DOHH2 (cell line): ENCODE measurements around the gene ZNRF1.
"Not testable (repeated sequence)": the region's sequence is repeated elsewhere in the genome, so short reads cannot be mapped to it uniquely, and the experiment has no call there.

Experiments
- EZH2phosphoT487 ChIP-seq: fragments of 200-600 bp; sonication (generic); IDR thresholded peaks from 2 replicates; pipeline ENCODE4 v1.6.1; 2017; ENCODE audit warnings: borderline replicate concordance, mild to moderate bottlenecking, antibody characterized with exemption, low read length, moderate library complexity, mixed read lengths
- TF ChIP-seq, protein P1 (sequence below): fragments of 200-600 bp; sonication (generic); IDR thresholded peaks from one replicate; pipeline ENCODE4 v1.5.1; 2014; ENCODE audit warnings: antibody characterized with exemption, mild to moderate bottlenecking, low read depth, low read length; ENCODE audit not compliant: poor library complexity, severe bottlenecking

DNA sequence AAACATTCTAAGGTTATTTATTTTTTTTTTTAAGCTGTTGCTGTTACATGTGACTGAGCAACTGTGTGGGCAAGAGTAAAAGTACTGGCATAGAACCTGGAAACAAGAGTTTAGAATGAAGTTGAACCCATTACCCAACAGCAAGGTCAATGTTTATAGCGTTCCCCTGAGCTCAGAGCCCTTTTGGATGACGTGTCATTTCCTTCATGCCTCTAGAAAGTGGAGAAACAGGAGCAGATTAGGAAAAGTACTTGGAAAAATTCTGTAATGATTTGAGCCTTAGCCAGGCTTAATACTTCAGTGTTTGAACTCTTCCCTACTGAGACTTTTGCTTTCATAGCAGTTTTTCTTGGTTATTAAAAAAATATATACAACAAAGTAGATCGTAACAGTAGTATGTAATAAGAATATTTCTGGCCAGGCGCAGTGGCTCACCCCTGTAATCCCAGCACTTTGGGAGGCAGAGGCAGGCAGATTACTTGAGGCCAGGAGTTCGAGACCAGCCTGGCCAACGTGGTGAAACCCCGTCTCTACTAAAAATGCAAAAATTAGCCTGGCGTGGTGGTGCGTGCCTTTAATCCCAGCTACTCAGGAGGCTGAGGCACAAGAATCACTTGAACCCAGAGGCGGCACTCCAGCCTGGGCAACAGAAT lies 27.5 kb downstream of the ZNRF1 start:
- TF ChIP-seq, protein P1, sequence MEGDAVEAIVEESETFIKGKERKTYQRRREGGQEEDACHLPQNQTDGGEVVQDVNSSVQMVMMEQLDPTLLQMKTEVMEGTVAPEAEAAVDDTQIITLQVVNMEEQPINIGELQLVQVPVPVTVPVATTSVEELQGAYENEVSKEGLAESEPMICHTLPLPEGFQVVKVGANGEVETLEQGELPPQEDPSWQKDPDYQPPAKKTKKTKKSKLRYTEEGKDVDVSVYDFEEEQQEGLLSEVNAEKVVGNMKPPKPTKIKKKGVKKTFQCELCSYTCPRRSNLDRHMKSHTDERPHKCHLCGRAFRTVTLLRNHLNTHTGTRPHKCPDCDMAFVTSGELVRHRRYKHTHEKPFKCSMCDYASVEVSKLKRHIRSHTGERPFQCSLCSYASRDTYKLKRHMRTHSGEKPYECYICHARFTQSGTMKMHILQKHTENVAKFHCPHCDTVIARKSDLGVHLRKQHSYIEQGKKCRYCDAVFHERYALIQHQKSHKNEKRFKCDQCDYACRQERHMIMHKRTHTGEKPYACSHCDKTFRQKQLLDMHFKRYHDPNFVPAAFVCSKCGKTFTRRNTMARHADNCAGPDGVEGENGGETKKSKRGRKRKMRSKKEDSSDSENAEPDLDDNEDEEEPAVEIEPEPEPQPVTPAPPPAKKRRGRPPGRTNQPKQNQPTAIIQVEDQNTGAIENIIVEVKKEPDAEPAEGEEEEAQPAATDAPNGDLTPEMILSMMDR: not testable (repeated sequence)
- not testable (repeated sequence) for TF ChIP-seq EZH2phosphoT487
